ENCODE results near the gene TRIM56. TPM values are rescaled to one million over a fixed set of nuclear protein-coding genes. Genes with fewer than 3 reads are reported as not detected.

TRIM56 gene, protein sequence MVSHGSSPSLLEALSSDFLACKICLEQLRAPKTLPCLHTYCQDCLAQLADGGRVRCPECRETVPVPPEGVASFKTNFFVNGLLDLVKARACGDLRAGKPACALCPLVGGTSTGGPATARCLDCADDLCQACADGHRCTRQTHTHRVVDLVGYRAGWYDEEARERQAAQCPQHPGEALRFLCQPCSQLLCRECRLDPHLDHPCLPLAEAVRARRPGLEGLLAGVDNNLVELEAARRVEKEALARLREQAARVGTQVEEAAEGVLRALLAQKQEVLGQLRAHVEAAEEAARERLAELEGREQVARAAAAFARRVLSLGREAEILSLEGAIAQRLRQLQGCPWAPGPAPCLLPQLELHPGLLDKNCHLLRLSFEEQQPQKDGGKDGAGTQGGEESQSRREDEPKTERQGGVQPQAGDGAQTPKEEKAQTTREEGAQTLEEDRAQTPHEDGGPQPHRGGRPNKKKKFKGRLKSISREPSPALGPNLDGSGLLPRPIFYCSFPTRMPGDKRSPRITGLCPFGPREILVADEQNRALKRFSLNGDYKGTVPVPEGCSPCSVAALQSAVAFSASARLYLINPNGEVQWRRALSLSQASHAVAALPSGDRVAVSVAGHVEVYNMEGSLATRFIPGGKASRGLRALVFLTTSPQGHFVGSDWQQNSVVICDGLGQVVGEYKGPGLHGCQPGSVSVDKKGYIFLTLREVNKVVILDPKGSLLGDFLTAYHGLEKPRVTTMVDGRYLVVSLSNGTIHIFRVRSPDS
- 12.4 to 15.5 TPM (median 13.1 TPM) in 5 replicates for total RNA-seq (2022; extraction: Qiagen RNA extraction)

DNA sequence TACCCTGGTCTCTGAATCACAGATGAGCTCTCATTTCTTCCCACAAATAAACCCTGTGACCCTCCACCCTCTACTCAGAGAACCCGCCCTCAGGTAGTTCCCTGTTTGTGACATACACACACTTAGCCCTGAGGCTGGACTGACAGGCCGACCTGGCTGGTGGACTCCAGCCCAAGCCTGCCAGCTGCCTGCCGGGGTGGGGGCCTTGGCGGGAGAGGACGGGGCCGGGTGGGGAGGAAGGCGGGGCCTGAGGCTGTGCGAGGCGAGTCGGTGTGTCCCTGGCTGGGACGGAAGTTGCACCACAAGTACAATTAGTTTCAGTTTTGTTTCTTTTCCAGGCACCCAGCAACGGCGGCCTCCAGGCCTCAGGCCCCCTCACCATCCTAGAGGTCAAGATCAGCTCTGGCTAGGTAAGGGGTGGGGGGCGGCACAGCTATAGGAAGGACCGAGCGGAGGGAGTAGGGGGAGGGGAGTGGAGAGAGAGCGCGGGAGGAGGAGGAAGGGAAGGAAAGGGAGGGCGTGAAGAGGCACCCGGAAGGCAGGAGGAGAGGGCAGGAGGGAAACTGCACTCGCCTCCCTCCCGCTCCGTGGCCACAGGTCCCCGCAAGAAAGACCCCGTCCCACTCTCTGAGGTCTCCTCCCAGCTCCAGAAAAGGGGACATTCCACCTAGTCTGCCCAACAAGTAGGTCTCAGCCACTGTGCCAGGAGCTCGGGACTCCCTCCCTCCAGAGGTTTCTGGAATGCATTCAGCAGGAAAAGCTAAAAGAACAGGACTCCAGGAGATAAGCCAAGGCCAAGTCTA is at the start of gene TRIM56:
Gene TRIM56 (plus strand): TSS at position 320 of the 803 bp plus-strand sequence. CDS start 1,832 bp downstream, outside the sequence.

GRCh38 chr7:101126651-101127459 is 41.6 kb downstream of the TRIM56 start, which contains the start of gene SERPINE1:
Gene SERPINE1 (plus strand): TSS chr7:101127104. CDS start chr7:101128394, 1,290 bp downstream.

Other genes with a start within 250 kb of the TRIM56 start
- 13.3 to 15.9 TPM (median 13.9 TPM) in 5 replicates for gene SLC12A9, start 232.8 kb upstream of the TRIM56 start, total RNA-seq (2022; extraction: Qiagen RNA extraction)
- gene TRIP6, start 218.1 kb upstream of the TRIM56 start, total RNA-seq (2022; extraction: Qiagen RNA extraction), result 42.1 to 58.3 TPM (median 52.4 TPM) in 5 replicates
- gene SRRT, start 210.4 kb upstream of the TRIM56 start, total RNA-seq (2022; extraction: Qiagen RNA extraction), result 116 to 144 TPM (median 134 TPM) in 5 replicates
- gene UFSP1, start 195.8 kb upstream of the TRIM56 start, total RNA-seq (2022; extraction: Qiagen RNA extraction), result 4.3 to 6.3 TPM (median 5.4 TPM) in 5 replicates
- gene ACHE, start 189.6 kb upstream of the TRIM56 start, total RNA-seq (2022; extraction: Qiagen RNA extraction), result 2.3 to 3.5 TPM (median 3.1 TPM) in 5 replicates
- gene MUC3A, start 135.9 kb upstream of the TRIM56 start, total RNA-seq (2022; extraction: Qiagen RNA extraction), result 15.2 to 23.8 TPM (median 22.2 TPM) in 5 replicates
- 12.5 to 23.4 TPM (median 19.2 TPM) in 5 replicates for gene MUC12, start 115.9 kb upstream of the TRIM56 start, total RNA-seq (2022; extraction: Qiagen RNA extraction)
- gene MUC17, start 65.4 kb upstream of the TRIM56 start, total RNA-seq (2022; extraction: Qiagen RNA extraction), result 0.02 to 0.11 TPM (median 0.02 TPM) in 5 replicates
- 1,708 to 2,057 TPM (median 1,848 TPM) in 5 replicates for gene SERPINE1, start 41.6 kb downstream of the TRIM56 start, total RNA-seq (2022; extraction: Qiagen RNA extraction)
- 146 to 161 TPM (median 152 TPM) in 5 replicates for gene AP1S1, start 69.0 kb downstream of the TRIM56 start, total RNA-seq (2022; extraction: Qiagen RNA extraction)
- 11.1 to 31.9 TPM (median 20.1 TPM) in 5 replicates for gene VGF, start 80.1 kb downstream of the TRIM56 start, total RNA-seq (2022; extraction: Qiagen RNA extraction)
- gene NAT16, start 94.8 kb downstream of the TRIM56 start, total RNA-seq (2022; extraction: Qiagen RNA extraction), result 0.13 to 0.19 TPM (median 0.15 TPM) in 5 replicates
- gene MOGAT3, start 115.6 kb downstream of the TRIM56 start, total RNA-seq (2022; extraction: Qiagen RNA extraction), result not detected in 5 replicates
- gene PLOD3, start 132.1 kb downstream of the TRIM56 start, total RNA-seq (2022; extraction: Qiagen RNA extraction), result 68.9 to 89.2 TPM (median 82.6 TPM) in 5 replicates
- gene ZNHIT1, start 132.7 kb downstream of the TRIM56 start, total RNA-seq (2022; extraction: Qiagen RNA extraction), result 69.7 to 103 TPM (median 87.4 TPM) in 5 replicates
- 7.0 to 12.8 TPM (median 10.9 TPM) in 5 replicates for gene CLDN15, start 152.3 kb downstream of the TRIM56 start, total RNA-seq (2022; extraction: Qiagen RNA extraction)
- 129 to 149 TPM (median 142 TPM) in 5 replicates for gene FIS1, start 159.6 kb downstream of the TRIM56 start, total RNA-seq (2022; extraction: Qiagen RNA extraction)
- gene IFT22, start 236.3 kb downstream of the TRIM56 start, total RNA-seq (2022; extraction: Qiagen RNA extraction), result 48.2 to 53.5 TPM (median 52.8 TPM) in 5 replicates